CD4-positive, alpha-beta T cell treated with Interleukin-6 for 4 hours (primary cell): ENCODE results near the gene TMEM204.

Experiments used
- DNase-seq: peaks from one replicate; pipeline ENCODE4 v3.0.0-alpha.2; 2020; ENCODE audit warnings: mixed read lengths

The TMEM204 gene

DNA sequence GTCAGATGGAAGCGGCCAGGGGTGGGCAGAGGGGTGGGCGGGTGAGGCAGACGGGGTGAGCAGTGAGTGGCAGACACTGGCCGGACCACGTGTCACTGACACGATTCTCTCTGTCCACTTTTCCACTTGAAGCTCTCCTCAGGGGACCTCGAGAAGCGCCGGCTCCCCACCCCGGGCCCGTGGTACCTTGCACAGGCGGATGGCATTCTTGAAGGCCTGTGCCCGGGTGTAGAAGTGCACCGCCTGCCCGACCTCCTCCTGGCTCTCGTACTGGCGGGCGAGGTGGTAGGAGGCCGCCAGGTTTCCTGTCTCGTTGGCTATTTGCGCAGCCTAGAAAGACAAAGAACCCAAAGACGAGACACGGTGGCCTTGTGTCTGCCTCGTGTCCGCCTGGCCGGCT, 9.1 kb upstream of the TMEM204 start:
- no peak for DNase-seq

DNA sequence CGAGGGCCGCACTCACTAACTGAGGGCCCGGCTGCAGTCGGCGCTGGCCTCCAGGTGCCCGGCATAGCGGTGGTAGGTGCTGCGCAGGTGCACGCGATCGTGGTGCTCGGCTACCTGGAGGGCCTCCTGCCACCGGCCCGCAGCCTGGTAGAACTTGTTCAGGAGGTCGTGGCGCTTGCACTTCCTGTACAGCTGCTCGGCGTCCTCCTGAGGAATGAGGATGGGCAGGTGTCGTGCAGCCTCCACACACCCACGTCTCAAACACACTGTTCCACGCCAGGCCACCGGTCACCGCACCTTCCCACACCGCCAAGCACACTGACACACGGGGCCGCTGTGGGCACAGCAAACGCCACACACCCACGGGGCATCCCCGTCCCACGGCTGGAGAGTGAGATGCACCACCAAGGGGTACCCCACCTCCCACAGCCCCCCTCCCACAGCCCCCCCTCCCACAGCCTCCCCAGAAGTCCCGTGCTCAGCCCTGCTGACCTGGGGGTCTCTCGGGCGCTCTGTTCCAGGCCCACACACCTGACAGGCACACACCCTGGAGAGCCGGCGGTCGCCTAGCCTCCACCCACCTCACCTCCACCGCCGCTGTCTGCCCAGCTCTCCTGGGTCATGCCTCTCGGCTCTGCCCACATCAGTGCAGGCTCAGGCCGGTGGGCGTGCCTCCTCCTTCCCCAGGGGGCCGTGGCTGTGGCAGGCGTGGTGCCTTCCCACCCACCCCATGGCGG, 7.4 kb upstream of the TMEM204 start:
- DNase-seq: peak; percentile 61

DNA sequence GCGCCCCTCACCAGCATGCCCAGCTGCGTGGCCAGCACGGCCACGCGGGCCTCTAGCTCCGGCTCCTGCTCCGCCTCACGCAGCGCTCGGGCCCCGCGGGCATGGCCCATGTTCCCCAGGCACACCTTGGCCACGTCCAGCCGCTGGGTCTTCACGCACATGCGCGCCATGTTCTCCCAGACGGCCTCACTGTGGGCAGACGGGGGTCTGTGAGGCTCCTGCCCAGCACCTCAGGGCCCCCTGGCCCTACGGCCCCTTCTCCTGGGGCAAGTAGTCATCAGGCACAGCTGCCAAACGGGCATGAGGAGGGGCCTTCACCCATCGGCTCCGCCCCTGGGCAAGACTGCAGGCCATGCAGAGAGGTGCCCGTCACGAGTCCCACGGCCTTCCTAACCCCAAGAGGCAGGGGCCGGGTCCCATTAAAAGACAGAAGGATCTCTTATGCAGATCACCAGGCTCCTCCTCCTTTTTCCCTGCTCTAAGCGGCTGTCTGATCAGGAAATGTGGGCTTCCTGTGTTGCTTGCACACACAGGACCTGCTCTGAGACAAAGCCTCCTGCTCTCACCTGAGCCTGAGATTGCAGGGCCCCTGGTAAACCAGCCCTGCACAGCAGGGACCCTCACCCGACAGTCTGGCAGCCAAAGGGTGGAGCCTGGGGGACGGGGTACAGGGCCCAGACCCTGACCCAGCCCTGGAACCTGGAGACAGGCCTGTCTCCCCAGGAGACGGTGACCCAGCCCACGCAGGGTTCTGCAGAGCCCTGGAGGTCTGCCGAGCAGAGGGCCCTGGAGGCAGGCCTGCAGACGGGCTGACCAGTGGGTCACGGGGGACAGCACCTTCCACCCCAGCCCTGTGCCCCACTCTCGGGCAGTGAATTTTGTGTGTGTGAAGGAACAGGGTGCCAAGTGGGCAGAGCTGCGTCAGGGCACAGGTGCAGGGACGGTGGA, 6.6 kb upstream of the TMEM204 start:
- peak; percentile 67 for DNase-seq

DNA sequence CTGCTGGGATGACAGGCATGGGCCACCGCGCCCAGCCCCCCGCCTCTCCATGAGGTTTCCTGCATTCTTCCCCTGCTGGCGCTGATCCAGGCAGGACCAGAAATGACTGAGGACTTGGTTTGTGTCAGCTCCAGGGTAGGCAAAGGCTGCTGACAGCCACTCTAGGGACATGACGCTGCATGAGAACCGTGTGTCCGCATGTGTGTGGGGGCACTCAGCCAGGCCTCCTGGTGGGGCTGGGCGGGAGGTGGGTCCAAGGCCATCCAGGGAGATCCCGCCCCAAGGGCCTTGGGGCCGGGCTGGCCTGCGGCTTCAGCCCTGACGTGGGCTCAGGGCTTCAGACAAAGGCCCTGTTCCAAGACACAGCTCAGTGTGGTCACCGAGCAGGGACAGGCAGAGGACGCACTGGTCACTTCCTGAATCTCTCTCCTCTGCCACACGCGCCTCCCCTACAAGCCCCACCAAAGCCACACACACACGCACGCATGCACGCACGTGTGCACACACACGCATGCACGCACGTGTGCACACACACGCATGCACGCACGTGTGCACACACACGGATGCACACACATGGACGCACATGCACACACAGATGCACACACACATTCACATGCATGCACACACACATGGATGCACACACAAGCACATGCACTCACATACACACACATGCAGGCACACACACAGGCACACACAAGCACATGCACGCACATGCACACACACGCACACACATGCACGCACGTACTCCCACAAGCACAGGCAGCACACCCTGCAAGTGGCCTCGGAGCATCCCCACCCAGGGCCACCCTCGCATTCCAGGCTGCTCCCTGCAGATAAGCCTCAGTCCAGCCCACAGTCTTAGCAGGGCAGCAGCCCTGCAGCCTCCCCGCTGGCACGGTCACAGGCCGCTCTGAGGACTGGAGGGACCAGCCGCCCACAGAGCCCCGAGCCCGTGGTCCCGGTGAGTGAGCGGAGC, 5.3 kb upstream of the TMEM204 start:
- no peak for DNase-seq

DNA sequence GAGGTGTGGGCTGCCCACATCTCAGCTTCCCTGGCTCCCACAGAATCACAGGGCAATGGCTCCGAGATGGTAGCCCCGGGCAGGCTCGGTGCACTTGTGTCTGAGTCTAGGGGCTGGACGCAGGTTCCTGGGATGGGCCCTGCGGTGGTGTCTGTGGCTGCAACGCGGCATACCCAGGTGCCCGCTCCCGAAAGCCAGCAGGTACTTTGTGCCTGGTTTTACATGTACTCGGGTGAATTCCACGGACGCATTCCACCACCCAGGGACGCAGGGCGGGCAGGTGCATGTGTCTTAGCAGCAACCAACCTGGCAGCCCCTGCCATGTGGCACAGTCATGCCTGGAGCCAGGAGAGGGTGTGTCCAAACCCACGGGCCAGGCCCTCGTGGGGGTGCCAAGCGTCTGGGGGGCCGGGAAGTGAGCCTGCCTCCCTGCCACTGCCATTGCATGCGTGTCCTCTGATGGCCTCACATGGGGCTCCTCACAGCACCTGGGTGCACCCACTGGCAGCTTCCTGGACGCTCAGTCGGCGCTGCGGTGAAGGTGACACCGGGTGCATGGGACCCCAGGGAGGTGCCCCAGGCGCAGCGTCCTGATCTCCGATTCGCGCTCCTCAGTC, 4.4 kb upstream of the TMEM204 start:
- DNase-seq: no peak

DNA sequence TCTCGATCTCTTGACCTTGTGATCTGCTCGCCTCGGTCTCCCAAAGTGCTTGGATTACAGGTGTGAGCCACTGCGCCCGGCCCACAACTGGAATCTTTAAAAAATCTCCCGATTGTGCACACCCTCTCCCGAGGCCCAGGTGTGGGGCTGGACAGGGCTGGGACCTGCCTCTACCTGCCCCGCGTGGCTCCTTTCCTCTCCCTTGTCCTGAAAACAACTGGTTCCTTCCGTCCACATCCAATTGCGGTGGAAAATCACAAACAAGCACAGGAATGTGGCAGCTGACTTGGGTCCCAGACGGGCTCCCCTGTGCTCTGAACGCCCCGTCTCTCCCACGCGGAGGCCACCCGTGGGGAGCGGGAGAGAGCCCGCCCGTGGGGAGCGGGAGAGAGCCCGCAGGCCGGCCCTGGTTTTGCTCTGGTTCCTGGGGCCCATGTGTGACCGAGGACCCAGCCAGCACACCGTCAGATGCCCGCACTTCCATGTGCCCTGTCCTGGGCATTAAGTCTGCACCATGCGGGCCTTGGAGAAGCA, 3.0 kb upstream of the TMEM204 start:
- DNase-seq: no peak

DNA sequence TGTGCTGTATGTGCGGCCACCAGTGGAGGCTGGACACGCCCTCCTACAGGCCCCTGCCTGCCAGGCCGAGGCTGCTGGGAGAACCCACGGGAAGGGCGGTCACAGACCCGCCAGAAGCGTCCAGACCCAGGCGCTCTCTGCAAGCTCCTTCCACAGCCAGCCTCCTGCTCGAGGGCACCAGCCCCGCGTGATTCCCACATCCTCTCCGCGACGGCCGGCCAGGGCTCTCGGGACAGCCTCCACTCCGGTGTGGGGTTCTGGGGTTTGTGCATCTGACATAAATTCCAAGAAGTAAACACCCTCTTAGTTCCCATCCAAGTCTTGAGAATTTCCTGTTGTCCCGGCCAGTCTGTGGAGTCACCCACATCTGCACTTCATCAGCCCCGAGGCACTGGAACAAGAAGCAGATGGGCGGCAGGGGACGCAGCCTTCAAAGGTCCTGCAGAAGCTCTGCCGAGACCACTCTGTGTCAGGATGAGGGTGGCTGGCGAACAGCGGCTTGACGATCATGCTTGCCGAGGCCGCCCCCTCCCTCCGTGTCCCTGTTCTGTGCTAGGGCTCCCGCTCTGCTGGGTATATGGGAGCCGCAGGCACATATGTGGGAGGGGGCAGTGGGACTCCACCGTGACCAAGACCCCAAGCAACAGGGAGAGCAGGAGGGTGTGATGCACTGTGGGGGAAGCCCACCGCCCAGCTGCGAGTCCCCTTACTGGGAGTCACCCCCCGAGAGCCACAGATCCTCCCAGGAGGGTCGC, 2.4 kb upstream of the TMEM204 start:
- DNase-seq: no peak

DNA sequence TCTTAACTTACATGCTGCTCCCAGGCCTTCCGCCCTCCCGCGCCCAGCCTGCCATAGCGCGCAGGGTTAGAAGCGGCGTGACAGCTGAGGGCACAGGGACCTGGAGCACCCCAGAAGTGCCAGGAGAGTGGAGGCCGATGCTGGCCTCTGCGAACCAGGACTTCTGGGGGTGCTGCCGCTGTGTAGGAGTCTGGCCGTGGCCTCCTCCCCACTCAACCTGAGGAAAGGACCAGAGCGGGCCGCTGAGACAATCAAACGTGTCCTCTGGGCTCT, 1.9 kb upstream of the TMEM204 start:
- DNase-seq: no peak

DNA sequence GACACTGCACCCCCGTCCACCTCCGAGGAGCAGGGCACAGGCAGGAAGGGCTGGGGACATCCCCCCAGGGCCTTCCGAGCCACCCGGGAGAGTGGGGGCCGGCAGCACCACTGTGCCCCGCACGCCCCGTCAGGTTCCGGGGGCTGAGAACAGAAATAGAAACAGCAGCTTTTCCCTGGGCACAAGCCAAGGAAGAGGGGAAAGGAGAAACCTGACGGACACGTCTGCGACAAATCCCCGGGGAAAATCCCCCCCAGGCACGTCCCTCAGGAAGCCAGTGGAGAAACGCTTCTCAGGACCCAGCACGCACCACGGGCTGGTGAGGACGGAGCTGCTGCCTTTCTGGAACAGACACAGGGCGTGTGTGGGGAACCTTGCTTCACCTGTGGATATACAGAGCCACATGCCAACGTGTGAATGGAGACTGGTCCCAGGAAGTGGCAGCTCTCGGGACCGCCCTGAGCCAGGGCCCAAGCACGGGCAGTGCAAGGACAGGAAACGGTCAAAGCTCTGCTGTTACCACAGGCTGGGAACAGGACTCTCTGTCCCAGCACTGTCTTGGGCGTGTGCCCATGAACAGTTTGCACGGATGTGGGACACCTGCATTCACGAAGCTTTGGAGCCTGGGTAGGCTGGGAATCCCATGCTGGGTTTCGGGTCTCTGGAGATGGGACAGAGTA, 1.2 kb upstream of the TMEM204 start:
- no peak for DNase-seq

DNA sequence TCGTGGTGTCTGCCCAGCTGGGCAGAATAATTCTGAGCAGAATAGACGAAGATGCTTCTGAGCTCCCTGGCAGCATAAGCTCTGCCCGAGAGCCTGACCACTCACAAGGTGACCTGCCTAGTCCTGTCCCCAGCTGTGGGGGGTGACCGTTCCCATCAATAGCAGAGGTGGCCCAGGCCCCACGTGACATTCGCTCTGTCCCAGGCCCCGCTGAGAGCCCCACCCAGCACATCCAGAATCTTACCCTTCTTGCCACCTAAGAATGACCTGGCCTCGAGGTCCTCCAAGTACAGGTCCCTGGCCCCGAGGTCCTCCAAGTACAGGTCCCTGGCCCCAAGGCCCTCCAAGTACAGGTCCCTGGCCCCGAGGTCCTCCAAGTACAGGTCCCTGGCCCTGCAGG, 695 bp upstream of the TMEM204 start:
- no peak for DNase-seq

DNA sequence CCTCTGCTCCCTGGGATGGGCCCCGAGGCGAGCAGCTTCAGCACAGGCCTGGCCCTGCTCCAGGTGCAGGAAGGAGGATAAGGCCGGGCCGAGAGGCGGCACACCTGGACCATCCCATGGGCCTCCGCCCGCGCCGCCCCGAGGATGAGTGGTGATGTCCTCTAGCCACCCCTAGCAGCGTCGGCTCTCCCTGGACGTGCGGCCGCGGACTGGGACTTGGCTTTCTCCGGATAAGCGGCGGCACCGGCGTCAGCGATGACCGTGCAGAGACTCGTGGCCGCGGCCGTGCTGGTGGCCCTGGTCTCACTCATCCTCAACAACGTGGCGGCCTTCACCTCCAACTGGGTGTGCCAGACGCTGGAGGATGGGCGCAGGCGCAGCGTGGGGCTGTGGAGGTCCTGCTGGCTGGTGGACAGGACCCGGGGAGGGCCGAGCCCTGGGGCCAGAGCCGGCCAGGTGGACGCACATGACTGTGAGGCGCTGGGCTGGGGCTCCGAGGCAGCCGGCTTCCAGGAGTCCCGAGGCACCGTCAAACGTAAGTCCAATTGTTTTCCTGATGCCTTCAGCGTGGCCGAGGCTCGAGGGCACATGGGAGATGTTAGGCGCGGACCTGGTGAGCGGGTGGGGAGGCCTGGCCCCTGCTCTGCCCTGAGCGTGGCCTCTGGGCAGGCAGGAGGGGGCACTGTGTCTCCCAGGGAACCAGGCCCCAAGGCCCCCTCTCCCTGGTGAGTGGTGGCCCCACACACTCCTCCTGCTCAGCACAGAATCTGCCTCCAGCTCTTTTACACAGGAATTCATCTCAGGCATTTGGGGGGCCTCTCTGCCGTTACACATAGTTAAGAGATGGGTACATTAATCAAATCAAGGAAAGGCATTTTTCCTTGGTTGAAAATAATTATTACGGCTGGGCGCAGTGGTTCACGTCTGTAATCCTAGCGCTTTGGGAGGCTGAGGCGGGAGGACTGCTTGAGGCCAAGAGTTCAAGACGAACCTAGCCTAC, 855 bp downstream of the TMEM204 start:
- DNase-seq: peak; percentile 31

DNA sequence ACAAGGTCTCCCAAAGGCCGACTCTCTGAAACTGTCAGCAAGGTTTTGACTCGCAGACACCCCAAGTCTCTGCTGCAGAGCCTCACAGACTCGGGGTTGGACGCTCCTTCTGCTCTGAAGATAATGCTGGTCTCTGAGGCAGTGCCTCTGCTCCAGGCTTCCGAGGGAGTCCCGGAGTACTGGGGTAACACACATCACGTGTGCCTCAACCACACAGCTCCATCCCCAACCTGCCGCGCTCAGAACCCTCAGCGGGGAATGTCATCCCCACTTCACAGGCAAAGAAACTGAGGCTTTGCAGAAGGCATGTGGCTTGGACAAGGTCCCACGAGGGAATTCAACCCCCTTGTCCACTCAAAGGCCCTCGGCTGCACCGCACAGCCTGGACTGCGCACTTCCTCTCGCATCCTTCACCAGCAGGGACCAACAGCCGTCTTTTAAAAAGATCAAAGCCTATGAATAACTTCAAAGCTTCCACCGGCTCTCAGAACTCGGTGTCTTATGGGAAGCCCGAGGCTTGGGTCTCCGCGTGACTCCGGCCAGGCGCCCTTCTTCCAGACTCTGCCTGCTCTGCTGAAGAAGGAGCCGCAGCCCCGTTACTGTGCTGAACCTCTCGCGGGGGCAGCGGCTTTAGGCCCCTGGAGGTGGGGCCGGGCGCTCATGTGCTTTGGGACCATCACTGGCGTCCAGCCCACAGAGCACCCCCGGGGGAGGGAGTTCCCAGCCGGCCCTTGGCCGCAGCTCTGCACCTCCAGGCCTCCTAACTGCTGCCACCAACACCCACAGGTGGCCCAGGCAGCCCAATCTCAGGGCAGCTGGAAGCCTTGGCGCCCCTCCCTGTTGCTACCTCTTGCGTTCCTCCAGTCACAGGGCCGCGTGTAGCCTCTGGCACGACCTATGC, 2.2 kb downstream of the TMEM204 start:
- peak; percentile 48 for DNase-seq

DNA sequence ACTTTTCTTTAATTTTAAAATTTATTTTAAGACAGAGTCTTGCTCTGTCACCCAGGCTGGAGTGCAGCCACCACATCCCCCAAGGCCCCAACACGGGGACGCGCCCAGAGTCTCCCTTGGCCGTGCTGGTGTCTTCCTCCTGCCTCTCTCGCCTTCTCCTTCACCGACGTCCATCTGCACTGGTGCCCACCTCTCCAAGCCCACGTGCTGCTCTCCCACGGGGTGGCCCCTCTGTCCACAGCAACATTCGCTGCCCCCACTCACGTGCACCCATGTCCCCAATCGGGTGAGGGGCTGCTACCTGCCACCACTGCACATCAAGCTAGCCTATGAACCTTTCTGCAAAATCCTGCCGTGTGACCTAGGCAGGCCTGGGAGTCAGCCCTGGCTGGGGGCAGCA, 3.1 kb downstream of the TMEM204 start:
- no peak for DNase-seq

DNA sequence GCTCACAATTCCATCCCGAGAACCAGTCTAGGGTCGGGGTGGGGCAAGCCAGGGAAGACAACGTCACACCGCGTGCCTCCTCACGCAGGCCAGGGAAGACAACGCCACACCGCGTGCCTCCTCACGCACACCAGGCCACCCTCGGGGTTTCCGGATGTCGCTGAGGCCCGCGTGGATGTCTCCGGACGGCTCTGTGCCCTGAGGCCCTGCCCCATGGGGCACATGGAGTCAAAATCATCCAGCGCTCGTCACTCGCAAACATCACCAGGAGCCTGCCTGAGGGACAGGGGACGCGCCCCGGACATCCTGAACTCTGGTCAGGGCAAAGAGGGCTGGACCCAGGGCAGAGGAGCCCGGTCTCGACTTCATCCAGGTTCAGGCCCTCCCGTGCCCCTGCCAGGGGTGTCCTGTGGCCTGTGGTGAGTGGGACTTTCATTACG, 3.7 kb downstream of the TMEM204 start:
- no peak for DNase-seq

DNA sequence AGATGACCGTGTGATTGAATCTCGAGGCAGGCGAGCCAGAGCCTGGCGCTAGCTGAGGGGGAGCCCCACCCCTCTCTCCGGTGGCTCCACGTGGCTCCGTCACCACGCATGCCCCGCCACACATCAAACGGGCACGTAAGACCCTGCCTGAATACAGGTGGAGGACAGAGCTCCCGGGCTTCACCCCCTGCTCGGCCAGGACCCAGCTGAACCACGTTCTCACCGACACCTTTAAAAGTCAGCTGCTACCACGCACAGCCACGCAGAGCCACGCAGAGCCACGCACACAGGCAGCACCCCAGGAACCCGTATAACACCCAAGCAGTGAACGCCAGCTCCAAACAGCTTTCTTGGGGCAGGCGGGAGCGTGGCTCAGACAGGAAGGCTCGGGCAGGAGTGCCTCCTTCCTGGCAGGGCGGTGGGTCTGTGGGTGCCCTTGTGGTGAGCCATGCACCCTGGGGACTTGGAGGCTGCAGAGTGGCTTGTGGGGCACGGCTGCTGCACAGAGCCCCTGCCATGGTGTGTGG, 4.4 kb downstream of the TMEM204 start:
- peak; percentile 68 for DNase-seq

DNA sequence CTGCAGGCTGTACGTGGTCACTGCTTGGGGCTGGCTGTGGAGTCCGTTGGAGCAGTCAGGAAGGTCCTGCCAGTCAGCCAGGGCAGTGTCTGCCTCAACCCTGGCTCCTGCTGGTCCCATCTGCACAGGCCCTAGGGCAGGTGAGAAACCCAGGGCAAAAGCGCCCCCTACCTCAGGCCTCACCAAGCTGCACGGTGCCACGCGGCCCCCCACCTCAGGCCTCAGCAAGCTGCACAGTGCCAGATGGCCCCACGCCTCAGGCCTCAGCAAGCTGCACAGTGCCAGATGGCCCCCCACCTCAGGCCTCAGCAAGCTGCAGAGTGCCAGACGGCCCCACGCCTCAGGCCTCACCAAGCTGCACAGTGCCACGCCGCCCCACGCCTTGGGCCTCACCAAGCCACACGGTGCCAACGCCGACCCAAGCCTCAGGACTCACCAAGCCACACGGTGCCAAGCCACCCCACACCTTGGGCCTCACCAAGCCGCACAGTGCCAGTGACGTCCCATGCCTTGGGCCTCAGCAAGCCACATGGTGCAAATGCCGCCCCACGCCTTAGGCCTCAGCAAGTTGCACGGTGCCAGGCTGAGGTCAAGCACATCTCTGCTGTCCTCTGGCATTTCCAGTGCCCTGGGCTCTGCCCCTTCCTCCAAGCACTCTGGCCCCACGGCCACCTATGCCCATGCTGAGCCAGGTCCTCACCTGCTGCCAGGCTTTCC, 5.5 kb downstream of the TMEM204 start:
- peak; percentile 62 for DNase-seq

DNA sequence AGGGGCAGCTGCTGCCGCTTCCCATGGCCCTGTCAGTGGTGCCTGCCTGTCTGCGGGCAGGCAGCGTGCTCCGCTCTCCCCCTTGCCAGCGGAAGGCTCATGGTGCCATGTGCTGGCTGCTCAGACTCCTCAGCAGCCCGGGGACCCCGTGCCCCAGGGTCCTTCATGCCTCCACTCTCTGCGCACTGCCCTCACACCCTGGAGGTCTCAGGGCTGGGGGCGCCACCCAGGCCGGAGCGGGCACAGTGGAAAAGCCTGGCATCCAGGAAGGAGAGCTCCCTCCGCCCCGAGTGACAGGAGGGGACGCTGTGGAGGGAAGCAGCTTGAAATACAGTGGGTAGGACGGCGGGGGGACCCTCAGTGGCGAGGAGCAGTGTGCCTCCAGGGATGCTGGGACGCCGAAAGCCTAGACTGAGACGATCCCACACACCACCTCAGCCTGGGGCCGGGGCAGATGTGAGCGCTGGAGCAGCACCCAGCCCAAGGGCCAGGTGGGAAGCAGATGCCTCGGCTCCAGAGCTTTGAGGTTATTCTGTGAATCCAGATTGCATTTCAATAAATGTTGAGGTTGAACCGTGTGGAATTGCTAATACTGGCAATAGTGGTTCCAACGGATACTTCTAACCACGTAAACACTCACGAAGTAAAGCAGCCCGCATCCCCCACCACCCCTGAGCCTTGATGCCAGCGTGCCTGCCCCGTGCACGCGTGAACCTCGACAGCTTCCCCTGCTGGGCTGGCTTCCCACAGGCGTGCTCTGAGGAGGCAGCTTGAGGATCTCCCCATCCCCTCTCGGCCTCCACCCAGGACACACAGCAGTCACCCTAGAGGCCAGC, 6.5 kb downstream of the TMEM204 start:
- DNase-seq: no peak
